Dermis lymphatic vessel endothelial cell (primary cell): Measurements from ENCODE around the gene SERINC1. TPM values are rescaled to one million over a fixed set of nuclear protein-coding genes. Genes with fewer than 3 reads are reported as not detected.

ENCODE experiments used
- total RNA-seq: library from RNA; depleted of rRNA; stranded (reverse); fragments of >200 nt; gene quantifications from 2 replicates; pipeline ENCODE4 v1.2.1, GENCODE V29; 2014

SERINC1 gene
- 237 and 309 TPM in 2 replicates for total RNA-seq

DNA sequence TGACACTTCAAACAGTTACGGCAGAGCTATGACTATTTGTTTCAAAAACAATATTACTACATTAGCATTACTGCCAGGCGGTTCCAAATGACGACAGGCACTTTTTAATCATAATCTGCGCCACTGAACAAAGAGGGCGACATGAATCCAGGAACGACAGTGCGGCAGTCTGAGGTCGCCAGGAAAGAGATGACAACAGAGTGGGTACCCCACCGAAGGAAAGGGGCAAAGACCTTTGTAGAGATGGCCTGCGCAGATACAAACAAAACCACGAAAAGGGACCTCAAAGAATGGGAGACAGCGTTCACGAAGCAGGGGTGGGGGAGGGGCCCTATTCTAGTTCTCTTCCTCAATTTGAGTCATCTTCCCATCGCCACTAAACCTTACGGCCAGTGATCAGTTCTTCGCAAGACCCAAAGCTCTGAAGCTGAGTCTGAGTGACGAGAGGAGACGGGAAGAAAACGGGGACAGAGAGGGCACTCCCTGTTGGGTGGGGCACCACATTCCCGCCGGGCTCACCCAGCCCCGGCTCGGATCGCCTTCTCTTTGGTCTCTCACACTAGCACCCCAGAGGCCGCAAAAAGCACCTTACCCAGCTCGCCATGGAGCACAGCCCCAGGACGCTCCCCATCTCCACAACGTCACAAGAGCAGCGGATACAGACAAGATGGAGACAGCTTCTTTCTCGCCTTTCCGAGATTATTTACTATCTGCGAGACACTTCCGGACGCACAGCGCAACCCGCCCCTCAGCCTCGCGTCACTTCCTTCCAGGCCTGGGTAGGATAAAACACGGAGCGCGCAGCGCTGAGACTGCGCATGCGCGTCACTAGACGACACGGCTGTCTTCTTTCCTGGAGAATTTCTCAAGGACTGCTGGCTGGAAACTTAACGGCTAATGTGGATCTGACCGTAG, at the start of gene SERINC1:
TSS of gene SERINC1 (minus strand) at position 701 of the 915 bp plus-strand sequence. CDS start at position 631, 70 bp downstream.

DNA sequence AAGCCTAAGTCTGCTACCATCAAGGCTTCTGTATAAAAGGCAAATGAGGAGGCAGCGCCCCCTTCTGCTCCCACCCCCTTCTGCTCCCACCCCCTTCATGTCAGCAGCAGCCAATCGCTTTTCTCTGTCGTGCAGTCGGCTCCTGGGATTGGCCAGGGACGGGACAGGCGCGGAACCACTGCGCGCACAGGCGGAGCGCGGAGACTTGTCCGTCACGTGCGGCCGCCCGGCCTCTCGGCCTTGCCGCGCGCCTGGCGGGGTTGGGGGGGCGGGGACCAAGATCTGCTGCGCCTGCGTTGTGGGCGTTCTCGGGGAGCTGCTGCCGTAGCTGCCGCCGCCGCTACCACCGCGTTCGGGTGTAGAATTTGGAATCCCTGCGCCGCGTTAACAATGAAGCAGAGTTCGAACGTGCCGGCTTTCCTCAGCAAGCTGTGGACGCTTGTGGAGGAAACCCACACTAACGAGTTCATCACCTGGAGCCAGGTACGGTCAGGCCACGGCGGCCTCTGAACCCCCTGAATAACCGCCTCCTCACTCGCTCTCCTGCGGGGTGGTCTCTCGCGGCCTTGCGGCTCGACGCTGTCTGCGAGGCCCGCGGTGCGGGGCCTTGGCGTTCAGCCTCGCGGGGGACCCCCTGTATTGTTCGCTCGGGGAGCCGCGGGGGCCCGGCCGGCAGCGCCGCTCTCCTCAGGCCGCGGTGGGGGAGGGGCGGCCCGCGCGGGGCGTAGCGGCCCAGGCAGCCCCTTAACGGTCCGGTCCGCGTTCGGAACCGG, 72.1 kb downstream of the SERINC1 start, which contains the start of gene HSF2:
TSS of gene HSF2 (plus strand) at position 305 of the 773 bp plus-strand sequence. CDS start at position 391, 86 bp downstream.

Other genes with a start within 250 kb of the SERINC1 start
- 19.0 and 24.4 TPM in 2 replicates for gene HSF2, start 72.2 kb downstream of the SERINC1 start, total RNA-seq
- gene PKIB, start 138.6 kb upstream of the SERINC1 start, total RNA-seq, result 0.17 TPM in 1 of 2 replicates, not detected in the other